Fibroblast of lung (primary cell): Measurements from ENCODE around the gene TCF12. TPM values are rescaled to one million over a fixed set of nuclear protein-coding genes. Genes with fewer than 3 reads are reported as not detected.

Experiments used
- DNase-seq, 2 donors: peaks; one replicate each; pipeline versions ENCODE4 v3.0.0 to v3.0.0-alpha.2; 2010; ENCODE audit warnings: low read depth in 2 of 2
- H2AFZ ChIP-seq: 2 replicates; pipeline ENCODE4 v1.5.1; 2012; ENCODE audit warnings: low read length, control low read depth, inconsistent platforms
- H3K27ac ChIP-seq: 2 replicates; pipeline ENCODE4 v1.5.1; 2011; ENCODE audit warnings: low read length, control low read depth; ENCODE audit not compliant: insufficient read depth
- H3K27me3 ChIP-seq: 2 replicates; pipeline ENCODE4 v1.5.1; 2011; ENCODE audit warnings: mild to moderate bottlenecking, low read length; ENCODE audit not compliant: control insufficient read depth, insufficient read depth
- H3K36me3 ChIP-seq: 2 replicates; pipeline ENCODE4 v1.5.1; 2011; ENCODE audit warnings: low read length; ENCODE audit not compliant: control insufficient read depth, insufficient read depth
- H3K4me1 ChIP-seq: 2 replicates; pipeline ENCODE4 v1.5.1; 2011; ENCODE audit warnings: low read length; ENCODE audit not compliant: control insufficient read depth, insufficient read depth; ENCODE audit errors: extremely low read depth
- H3K4me2 ChIP-seq: 2 replicates; pipeline ENCODE4 v1.5.1; 2011; ENCODE audit warnings: low read length, control low read depth; ENCODE audit not compliant: insufficient read depth; ENCODE audit errors: extremely low read depth
- H3K4me3 ChIP-seq, 4 experiments: fragments of 200-600 bp in 1 of 4; sonication (generic) in 1 of 4; replicated peaks in 1 of 4; 2 replicates each; pipeline ENCODE4 v1.5.1; 2011 to 2016; ENCODE audit warnings: low read length in 4 of 4, low read depth in 3 of 4, mild to moderate bottlenecking in 3 of 4, control low read depth in 2 of 4, inconsistent platforms in 1 of 4, mixed read lengths in 1 of 4; ENCODE audit not compliant: insufficient read depth in 1 of 4; ENCODE audit errors: control extremely low read depth in 1 of 4
- H3K79me2 ChIP-seq: 2 replicates; pipeline ENCODE4 v1.5.1; 2012; ENCODE audit warnings: mild to moderate bottlenecking, low read length, inconsistent platforms; ENCODE audit not compliant: control insufficient read depth, insufficient read depth
- H3K9ac ChIP-seq: 2 replicates; pipeline ENCODE4 v1.5.1; 2011; ENCODE audit warnings: mild to moderate bottlenecking, low read length, control low read depth; ENCODE audit not compliant: insufficient read depth
- H3K9me3 ChIP-seq: 2 replicates; pipeline ENCODE4 v1.5.1; 2012; ENCODE audit warnings: low read depth, low read length; ENCODE audit not compliant: control insufficient read depth, insufficient read depth
- H4K20me1 ChIP-seq: 2 replicates; pipeline ENCODE4 v1.5.1; 2011; ENCODE audit warnings: low read length; ENCODE audit not compliant: control insufficient read depth, insufficient read depth; ENCODE audit errors: extremely low read depth
- CTCF ChIP-seq, 2 donors: IDR thresholded peaks in 1 of 2; conservative IDR thresholded peaks in 1 of 2; 1 replicate in 1 of 2; 2 replicates in 1 of 2; pipeline ENCODE4 v1.5.1; 2011 to 2012; ENCODE audit warnings: low read length in 2 of 2, control low read depth in 1 of 2, inconsistent platforms in 1 of 2, low read depth in 1 of 2, mild to moderate bottlenecking in 1 of 2
- EZH2 ChIP-seq: IDR thresholded peaks from 2 replicates; pipeline ENCODE4 v1.5.1; 2012; ENCODE audit warnings: low read length, control low read depth, mild to moderate bottlenecking; ENCODE audit errors: missing control alignments
- polyA plus RNA-seq, 2 donors: library from polyadenylated mRNA; depleted of rRNA in 1 of 2; stranded (reverse) in 1 of 2; unstranded in 1 of 2; fragments of >200 nt; gene quantifications; 2 replicates each; pipeline ENCODE4 v1.2.1, GENCODE V29; 2011 to 2012; ENCODE audit warnings: missing spikeins in 1 of 2
- total RNA-seq: library from RNA; depleted of rRNA; stranded (reverse); fragments of >200 nt; gene quantifications from 2 replicates; pipeline ENCODE4 v1.2.1, GENCODE V29; 2014

TCF12 gene
- total and polyA plus RNA-seq, 2 donors (not counting 1 experiment from before 2014, with no cell fraction given): 105 to 232 TPM

- Histone ChIP-seq H3K4me2 (peak overlapping the region; percentile 2), H4K20me1 (no peaks in the 10 kb centered on the region), H3K36me3 (no peaks in the 10 kb centered on the region), H3K27ac (no peak overlapping the region), H3K9me3 (no peaks in the 10 kb centered on the region), H3K4me1 (peaks cover 6% of the 10 kb centered on the region), H2AFZ (no peak overlapping the region), H3K27me3 (no peaks in the 10 kb centered on the region), H3K79me2 (no peaks in the 10 kb centered on the region), H3K4me3 (no peak overlapping the region), H3K9ac (no peak overlapping the region)
- peak in 1 of 2 donors; percentile 88 for DNase-seq
- no peak for TF ChIP-seq CTCF (conservative IDR thresholded peaks at IDR 0.05 in 1 of 2, IDR thresholded peaks at IDR 0.05 in 1 of 2; ENCODE audit: low read depth in 1 of 2, low read length in 2 of 2)
- no peak for TF ChIP-seq EZH2
Measured at GRCh38 chr15:56871867-56872266, 46.6 kb upstream of the TCF12 start.

GRCh38 chr15:56877255-56877970 is 41.0 kb upstream of the TCF12 start:
- DNase-seq: no peak
- H3K9ac ChIP-seq: no peak overlapping the region
- TF ChIP-seq CTCF (conservative IDR thresholded peaks at IDR 0.05 in 1 of 2, IDR thresholded peaks at IDR 0.05 in 1 of 2; ENCODE audit: low read depth in 1 of 2, low read length in 2 of 2) (no peak), EZH2 (no peak)

GRCh38 chr15:56879502-56879901 is 38.9 kb upstream of the TCF12 start:
- no peak for TF ChIP-seq EZH2
- no peak for TF ChIP-seq CTCF (conservative IDR thresholded peaks at IDR 0.05 in 1 of 2, IDR thresholded peaks at IDR 0.05 in 1 of 2; ENCODE audit: low read depth in 1 of 2, low read length in 2 of 2)
- Histone ChIP-seq H3K79me2 (no peaks in the 10 kb centered on the region), H2AFZ (no peak overlapping the region), H3K27ac (no peak overlapping the region), H3K27me3 (no peaks in the 10 kb centered on the region), H3K4me1 (no peaks in the 10 kb centered on the region), H3K4me3 (no peak overlapping the region), H3K9me3 (no peaks in the 10 kb centered on the region), H3K36me3 (no peaks in the 10 kb centered on the region), H3K4me2 (no peak overlapping the region), H4K20me1 (no peaks in the 10 kb centered on the region), H3K9ac (no peak overlapping the region)
- no peak for DNase-seq

More at GRCh38 chr15:56877255-56877970, 41.0 kb upstream of the TCF12 start:
- H3K79me2 ChIP-seq: no peaks in the 10 kb centered on the region
- H3K4me3 ChIP-seq: no peak overlapping the region
- no peaks in the 10 kb centered on the region for H3K4me1 ChIP-seq
- H4K20me1 ChIP-seq: no peaks in the 10 kb centered on the region
- H3K27me3 ChIP-seq: no peaks in the 10 kb centered on the region
- H2AFZ ChIP-seq: no peak overlapping the region
- no peak overlapping the region for H3K4me2 ChIP-seq
- no peak overlapping the region for H3K27ac ChIP-seq
- no peaks in the 10 kb centered on the region for H3K9me3 ChIP-seq
- H3K36me3 ChIP-seq: no peaks in the 10 kb centered on the region
